K562 (cell line): ENCODE results near the gene GRIK2. TPM values are rescaled to one million over a fixed set of nuclear protein-coding genes. Genes with fewer than 3 reads are reported as not detected.

Source experiments
- ATAC-seq: fragments of 200-7000 bp; cut with Tn5 transposase; 3 replicates; pipeline ENCODE4 v1.9.1; 2020; ENCODE audit warnings: moderate library complexity
- BruUV-seq: library from RNA; stranded (reverse); fragments of 400-500 nt; replicated peaks from 2 replicates; lab custom pipeline; 2021; lab: Mats Ljungman, UMichigan
- CTCF ChIA-PET: fragments of 300-600 bp; formaldehyde crosslinking; extraction: SDS; loops from one replicate; lab custom pipeline; 2021; ENCODE audit warnings: low intra/inter-chr PET ratio; lab: Yijun Ruan, JAX
- POLR2A ChIA-PET: fragments of 300-600, 350-650 bp; sonication (Branson Sonifier 250); formaldehyde crosslinking; extraction: SDS; loops from one replicate; lab custom pipeline; 2021; ENCODE audit warnings: antibody characterized with exemption, inconsistent platforms; lab: Yijun Ruan, JAX
- DNase-seq, 4 experiments: peaks; one replicate each; pipeline versions ENCODE4 v3.0.0 to v3.0.0-alpha.2; 2011 to 2018; ENCODE audit warnings: low spot score in 3 of 4, mixed read lengths in 3 of 4; ENCODE audit errors: extremely low read depth in 1 of 4
- FAIRE-seq: peaks from 2 replicates; lab custom pipeline; 2011; peaks lifted over from hg19 to GRCh38; lab: Jason Lieb, UNC
- H2AFZ ChIP-seq: 2 replicates; pipeline ENCODE4 v1.6.0; 2011; ENCODE audit warnings: low read depth, low read length, control low read depth, inconsistent platforms
- H3K27ac ChIP-seq: fragments of 200-600 bp; 3 replicates; pipeline ENCODE4 v1.8.0; 2011; ENCODE audit warnings: low read depth, mild to moderate bottlenecking, control low read depth, inconsistent platforms, low read length, moderate library complexity, mixed read lengths; ENCODE audit errors: extremely low read depth
- H3K27me3 ChIP-seq, 2 experiments: fragments of 300-600 bp in 1 of 2; 2 replicates in 1 of 2; 3 replicates in 1 of 2; pipeline versions ENCODE4 v1.6.0 to v1.8.0; 2011; ENCODE audit warnings: inconsistent platforms in 2 of 2, low read length in 2 of 2, mild to moderate bottlenecking in 1 of 2, mixed read lengths in 1 of 2, moderate library complexity in 1 of 2; ENCODE audit not compliant: control insufficient read depth in 2 of 2, insufficient read depth in 2 of 2
- H3K36me3 ChIP-seq: fragments of 300-600 bp; 3 replicates; pipeline ENCODE4 v1.8.0; 2011; ENCODE audit warnings: mild to moderate bottlenecking, low read length, inconsistent platforms; ENCODE audit not compliant: control insufficient read depth, insufficient read depth
- H3K4me1 ChIP-seq, 2 experiments: fragments of 200-600 bp in 1 of 2; replicated peaks in 1 of 2; 2 replicates in 1 of 2; 3 replicates in 1 of 2; pipeline versions ENCODE4 v1.5.1 to v1.8.0; 2011; ENCODE audit warnings: inconsistent platforms in 2 of 2, low read length in 2 of 2, mild to moderate bottlenecking in 1 of 2, mixed read lengths in 1 of 2, moderate library complexity in 1 of 2; ENCODE audit not compliant: control insufficient read depth in 2 of 2, insufficient read depth in 2 of 2
- H3K4me2 ChIP-seq: 2 replicates; pipeline ENCODE4 v1.6.1; 2011; ENCODE audit warnings: low read length, control low read depth, inconsistent platforms, mixed read lengths; ENCODE audit not compliant: insufficient read depth
- H3K4me3 ChIP-seq: fragments of 200-600 bp; sonication (generic), shearing (Covaris generic); 2 replicates; pipeline ENCODE4 v1.5.1; 2016; ENCODE audit warnings: control low read depth, inconsistent platforms
- H3K79me2 ChIP-seq: fragments of 200-600 bp; 3 replicates; pipeline ENCODE4 v1.8.0; 2011; ENCODE audit warnings: low read length, inconsistent platforms; ENCODE audit not compliant: control insufficient read depth, insufficient read depth
- H3K9ac ChIP-seq, 2 experiments: 2 replicates each; pipeline versions ENCODE4 v1.6.0 to v1.6.1; 2011; ENCODE audit warnings: low read depth in 2 of 2, low read length in 2 of 2, control low read depth in 1 of 2, inconsistent platforms in 1 of 2, mild to moderate bottlenecking in 1 of 2, mixed read lengths in 1 of 2; ENCODE audit not compliant: insufficient read depth in 1 of 2
- H3K9me1 ChIP-seq: one replicate; pipeline ENCODE4 v1.6.0; 2011; ENCODE audit warnings: inconsistent platforms, mild to moderate bottlenecking, low read length, moderate library complexity; ENCODE audit not compliant: control insufficient read depth, insufficient read depth
- H3K9me3 ChIP-seq: replicated peaks from 2 replicates; pipeline ENCODE4 v1.5.1; 2011; ENCODE audit warnings: low read depth, low read length, inconsistent platforms; ENCODE audit not compliant: control insufficient read depth, insufficient read depth
- H4K20me1 ChIP-seq: replicated peaks from 2 replicates; pipeline ENCODE4 v1.6.1; 2011; ENCODE audit warnings: low read length, inconsistent platforms, mixed read lengths; ENCODE audit not compliant: control insufficient read depth, insufficient read depth
- ERF ChIP-seq: fragments of 450-650 bp; formaldehyde crosslinking; IDR thresholded peaks from 2 replicates; pipeline ENCODE4 v1.4.0; 2020; ENCODE audit warnings: mild to moderate bottlenecking, mixed read lengths
- HMGN3 ChIP-seq: IDR thresholded peaks from 2 replicates; pipeline ENCODE4 v1.6.1; 2011; ENCODE audit warnings: borderline replicate concordance, low read depth, mild to moderate bottlenecking, mixed read lengths, low read length; ENCODE audit not compliant: insufficient read length; ENCODE audit errors: extremely low read depth
- KDM1A ChIP-seq, 2 experiments: fragments of 450-650 bp; IDR thresholded peaks; 2 replicates each; pipeline ENCODE4 v1.6.1; 2016; ENCODE audit warnings: mild to moderate bottlenecking in 2 of 2
- MAFF ChIP-seq: IDR thresholded peaks from 2 replicates; pipeline ENCODE4 v1.6.1; 2012; ENCODE audit warnings: low read length, improper control_type of control experiment
- PTTG1 ChIP-seq: fragments of 450-650 bp; IDR thresholded peaks from 2 replicates; pipeline ENCODE4 v1.6.1; 2016; ENCODE audit warnings: low read depth, mild to moderate bottlenecking, missing genetic modification characterization, missing compliant biosample characterization
- SMC3 ChIP-seq: conservative IDR thresholded peaks from 2 replicates; pipeline ENCODE4 v1.6.1; 2011; ENCODE audit warnings: low read depth, low read length, improper control_type of control experiment; ENCODE audit not compliant: insufficient read depth
- ZBTB2 ChIP-seq: fragments of 450-650 bp; IDR thresholded peaks from 2 replicates; pipeline ENCODE4 v1.6.1; 2016; ENCODE audit warnings: antibody characterized with exemption
- ZFP1 ChIP-seq: fragments of 450-650 bp; formaldehyde crosslinking; IDR thresholded peaks from 2 replicates; pipeline ENCODE4 v1.4.0; 2020; ENCODE audit warnings: mild to moderate bottlenecking, mixed read lengths
- ZNF444 ChIP-seq: fragments of 250-450 bp; sonication (Bioruptor Pico); IDR thresholded peaks from 2 replicates; pipeline ENCODE4 v1.4.0; 2020; ENCODE audit warnings: mild to moderate bottlenecking, moderate library complexity
- ZNF589 ChIP-seq: fragments of 200-800 bp; sonication (Bioruptor generic); IDR thresholded peaks from 2 replicates; pipeline ENCODE4 v1.6.1; 2016; ENCODE audit warnings: low read depth, missing genetic modification characterization, missing compliant biosample characterization
- in situ Hi-C: fragments of 300-500 bp; cut with MboI; formaldehyde crosslinking; loops from 4 replicates; pipeline ENCODE4 v1.15.0; 2018; ENCODE audit warnings: inconsistent platforms, mixed read lengths
- intact Hi-C: fragments of 100-400 bp; cut with micrococcal nuclease; formaldehyde crosslinking; loops from 2 replicates; pipeline ENCODE4 v1.14.2; 2022
- polyA plus RNA-seq, 8 experiments: library from polyadenylated mRNA; depleted of rRNA in 4 of 8; stranded (reverse) in 5 of 8; unstranded in 3 of 8; fragments of >200 nt; fragmentation: Nextera tagmentation in 2 of 8; fragmentation: Illumina TruSeq in 1 of 8; extraction: Ambion mirVana in 2 of 8; extraction: Trizol in 1 of 8; gene quantifications; 2 replicates each; pipeline versions ENCODE4 v1.2.1 to v1.2.3, GENCODE V29; 2011 to 2014; ENCODE audit warnings: inconsistent platforms in 1 of 8, missing spikeins in 1 of 8
- total RNA-seq, 7 experiments: library from RNA; depleted of rRNA in 6 of 7; stranded (reverse); fragments of >200 nt in 6 of 7; fragmentation: Illumina TruSeq in 2 of 7; extraction: Trizol in 2 of 7; gene quantifications; 2 replicates each; pipeline versions ENCODE4 v1.2.1 to v1.2.3, GENCODE V29; 2011 to 2021; ENCODE audit warnings: low replicate concordance in 1 of 7
- TF ChIP-seq, protein P1 (sequence below): IDR thresholded peaks from 2 replicates; pipeline ENCODE4 v1.6.1; 2011; ENCODE audit warnings: borderline replicate concordance, low read depth, mild to moderate bottlenecking, moderate library complexity, low read length; ENCODE audit not compliant: insufficient read depth, poor library complexity, severe bottlenecking
- TF ChIP-seq, protein P2 (sequence below): sonication (generic); formaldehyde crosslinking; IDR thresholded peaks from 2 replicates; pipeline ENCODE4 v1.8.0; 2022; ENCODE audit warnings: mild to moderate bottlenecking, missing genetic modification reagents

GRIK2 gene
- total and polyA plus RNA-seq, 9 of the 15 experiments (the other 6 are each of a cell fraction or from before 2014, with no cell fraction given) = not detected

- TF ChIP-seq ZNF589 (CRISPR knock-in tag) (no peak), KDM1A (IDR thresholded peaks at IDR 0.05) (no peak)
These were observed 11.3 kb downstream of the GRIK2 start (continued) for GRCh38 chr6:101404775-101405174.

- DNase-seq (no peak), ATAC-seq (no peak), FAIRE-seq (no peak)
- in situ Hi-C loops = no loop called here
- no peak for TF ChIP-seq ZBTB2
- no peak for TF ChIP-seq ZFP1 (CRISPR knock-in tag)
- no peak for TF ChIP-seq PTTG1 (tag)
- TF ChIP-seq, protein P1, sequence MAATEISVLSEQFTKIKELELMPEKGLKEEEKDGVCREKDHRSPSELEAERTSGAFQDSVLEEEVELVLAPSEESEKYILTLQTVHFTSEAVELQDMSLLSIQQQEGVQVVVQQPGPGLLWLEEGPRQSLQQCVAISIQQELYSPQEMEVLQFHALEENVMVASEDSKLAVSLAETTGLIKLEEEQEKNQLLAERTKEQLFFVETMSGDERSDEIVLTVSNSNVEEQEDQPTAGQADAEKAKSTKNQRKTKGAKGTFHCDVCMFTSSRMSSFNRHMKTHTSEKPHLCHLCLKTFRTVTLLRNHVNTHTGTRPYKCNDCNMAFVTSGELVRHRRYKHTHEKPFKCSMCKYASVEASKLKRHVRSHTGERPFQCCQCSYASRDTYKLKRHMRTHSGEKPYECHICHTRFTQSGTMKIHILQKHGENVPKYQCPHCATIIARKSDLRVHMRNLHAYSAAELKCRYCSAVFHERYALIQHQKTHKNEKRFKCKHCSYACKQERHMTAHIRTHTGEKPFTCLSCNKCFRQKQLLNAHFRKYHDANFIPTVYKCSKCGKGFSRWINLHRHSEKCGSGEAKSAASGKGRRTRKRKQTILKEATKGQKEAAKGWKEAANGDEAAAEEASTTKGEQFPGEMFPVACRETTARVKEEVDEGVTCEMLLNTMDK = no peak
- no peak for TF ChIP-seq MAFF
- no peak for TF ChIP-seq ZNF444 (CRISPR knock-in tag)
- no peak for TF ChIP-seq HMGN3
- TF ChIP-seq, protein P2, sequence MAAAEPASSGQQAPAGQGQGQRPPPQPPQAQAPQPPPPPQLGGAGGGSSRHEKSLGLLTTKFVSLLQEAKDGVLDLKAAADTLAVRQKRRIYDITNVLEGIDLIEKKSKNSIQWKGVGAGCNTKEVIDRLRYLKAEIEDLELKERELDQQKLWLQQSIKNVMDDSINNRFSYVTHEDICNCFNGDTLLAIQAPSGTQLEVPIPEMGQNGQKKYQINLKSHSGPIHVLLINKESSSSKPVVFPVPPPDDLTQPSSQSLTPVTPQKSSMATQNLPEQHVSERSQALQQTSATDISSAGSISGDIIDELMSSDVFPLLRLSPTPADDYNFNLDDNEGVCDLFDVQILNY = no peak
- TF ChIP-seq SMC3 = no peak
- no peak for TF ChIP-seq ERF (CRISPR knock-in tag)
- no peaks in the 10 kb centered on the region for H3K27me3 ChIP-seq
- no peaks in the 10 kb centered on the region for H3K9me1 ChIP-seq
- no peaks in the 10 kb centered on the region for H4K20me1 ChIP-seq
- H3K79me2 ChIP-seq = no peaks in the 10 kb centered on the region
- no peak overlapping the region for H3K4me3 ChIP-seq
- no peak overlapping the region for H3K9ac ChIP-seq
- no peaks in the 10 kb centered on the region for H3K9me3 ChIP-seq
- H3K36me3 ChIP-seq = no peaks in the 10 kb centered on the region
- ChIA-PET CTCF (no interaction called here), POLR2A (no interaction called here)
- H3K4me2 ChIP-seq = no peak overlapping the region
- intact Hi-C loops = no loop called here
- no peak overlapping the region for H2AFZ ChIP-seq
- H3K4me1 ChIP-seq = no peaks in the 10 kb centered on the region
- H3K27ac ChIP-seq = no peak overlapping the region
- no TSS peak for BruUV-seq
These were observed 20.3 kb downstream of the GRIK2 start for GRCh38 chr6:101413773-101414172.
